GM12878 (cell line): ENCODE data around the gene KLHL3. TPM values are rescaled to one million over a fixed set of nuclear protein-coding genes. Genes with fewer than 3 reads are reported as not detected.

Experiments used
- ATAC-seq: fragments of 200-7000 bp; cut with Tn5 transposase; 3 replicates; pipeline ENCODE4 v1.9.1; 2020; ENCODE audit warnings: mild to moderate bottlenecking, moderate library complexity
- BruUV-seq: library from RNA; stranded (reverse); fragments of 400-500 nt; replicated peaks from 2 replicates; lab custom pipeline; 2021; lab: Mats Ljungman, UMichigan
- CTCF ChIA-PET: fragments of 300-600 bp; sonication (Branson Sonifier 250); formaldehyde crosslinking; extraction: SDS; loops from one replicate; lab custom pipeline; 2021; ENCODE audit warnings: inconsistent platforms; lab: Yijun Ruan, JAX
- POLR2A ChIA-PET: fragments of 350-600 bp; formaldehyde crosslinking; extraction: SDS; loops from one replicate; lab custom pipeline; 2021; ENCODE audit warnings: inconsistent platforms; lab: Charles Lee
- RAD21 ChIA-PET: fragments of 300-600 bp; sonication (Branson Sonifier 250); formaldehyde crosslinking; loops from one replicate; lab custom pipeline; 2023; ENCODE audit warnings: antibody characterized with exemption; ENCODE audit not compliant: unreplicated experiment; lab: Charles Lee
- SMC1A ChIA-PET: fragments of 300-600 bp; sonication (Branson Sonifier 250); formaldehyde crosslinking; loops from one replicate; lab custom pipeline; 2023; ENCODE audit not compliant: unreplicated experiment, uncharacterized antibody; lab: Charles Lee
- DNase-seq: peaks from one replicate; pipeline ENCODE4 v3.0.0-alpha.2; 2011; ENCODE audit warnings: low read depth, low spot score
- FAIRE-seq: peaks from 3 replicates; lab custom pipeline; 2011; peaks lifted over from hg19 to GRCh38; lab: Jason Lieb, UNC
- H2AFZ ChIP-seq: 2 replicates; pipeline ENCODE4 v1.6.0; 2011; ENCODE audit warnings: low read depth, low read length, control low read depth; ENCODE audit not compliant: control insufficient read depth
- H3K27ac ChIP-seq: 2 replicates; pipeline ENCODE4 v1.5.1; 2011; ENCODE audit warnings: control low read depth; ENCODE audit not compliant: control insufficient read depth, insufficient read depth
- H3K27me3 ChIP-seq, 2 experiments: replicated peaks in 1 of 2; 2 replicates each; pipeline versions ENCODE4 v1.6.0 to v1.6.1; 2011; ENCODE audit warnings: low read length in 1 of 2; ENCODE audit not compliant: control insufficient read depth in 2 of 2, insufficient read depth in 2 of 2
- H3K36me3 ChIP-seq, 2 experiments: 2 replicates each; pipeline ENCODE4 v1.5.1; 2011; ENCODE audit warnings: low read length in 1 of 2; ENCODE audit not compliant: control insufficient read depth in 2 of 2, insufficient read depth in 2 of 2
- H3K4me1 ChIP-seq: 2 replicates; pipeline ENCODE4 v1.6.1; 2011; ENCODE audit warnings: mild to moderate bottlenecking, low read length, moderate library complexity, mixed read lengths; ENCODE audit not compliant: control insufficient read depth, insufficient read depth
- H3K4me2 ChIP-seq: 2 replicates; pipeline ENCODE4 v1.6.0; 2011; ENCODE audit warnings: control low read depth; ENCODE audit not compliant: control insufficient read depth, insufficient read depth
- H3K4me3 ChIP-seq: fragments of 200-600 bp; sonication (generic); 2 replicates; pipeline ENCODE4 v1.5.1; 2016
- H3K79me2 ChIP-seq: 2 replicates; pipeline ENCODE4 v1.6.0; 2011; ENCODE audit warnings: low read length; ENCODE audit not compliant: control insufficient read depth, insufficient read depth
- H3K9ac ChIP-seq: 2 replicates; pipeline ENCODE4 v1.8.0; 2011; ENCODE audit warnings: low read length, control low read depth, mixed read lengths; ENCODE audit not compliant: control insufficient read depth, insufficient read depth
- H3K9me3 ChIP-seq: replicated peaks from 3 replicates; pipeline ENCODE4 v1.5.1; 2011; ENCODE audit warnings: mild to moderate bottlenecking, low read length; ENCODE audit not compliant: control insufficient read depth, insufficient read depth
- H4K20me1 ChIP-seq: 2 replicates; pipeline ENCODE4 v1.6.0; 2011; ENCODE audit not compliant: control insufficient read depth, insufficient read depth
- EZH2 ChIP-seq: IDR thresholded peaks from 2 replicates; pipeline ENCODE4 v1.6.1; 2012; ENCODE audit warnings: low read depth, mild to moderate bottlenecking, control low read depth, inconsistent platforms, low read length, borderline replicate concordance; ENCODE audit not compliant: control insufficient read depth
- POLR2A ChIP-seq: IDR thresholded peaks from 2 replicates; pipeline ENCODE4 v1.6.1; 2011; ENCODE audit warnings: low read depth, mild to moderate bottlenecking, low read length
- STAT1 ChIP-seq: fragments of 450-650 bp; conservative IDR thresholded peaks from 2 replicates; pipeline ENCODE4 v1.6.1; 2014; ENCODE audit warnings: antibody characterized with exemption, mild to moderate bottlenecking
- ZNF274 ChIP-seq: IDR thresholded peaks from one replicate; pipeline ENCODE4 v1.8.0; 2011; ENCODE audit not compliant: insufficient read length, insufficient read depth
- WGBS: methylation state at CpG from one replicate; pipeline ENCODE4 v1.1.6; 2016; ENCODE audit warnings: low lambda C conversion rate; ENCODE audit not compliant: insufficient replicate concordance, insufficient coverage; ENCODE audit errors: missing lambda C conversion rate; 5-methylcytosine and 5-hydroxymethylcytosine counted together
- in situ Hi-C: fragments of 300-500 bp; cut with MboI; formaldehyde crosslinking; loops from 9 replicates; pipeline ENCODE4 v1.14.3; 2018; ENCODE audit warnings: mixed read lengths
- intact Hi-C: fragments of 100-400 bp; cut with micrococcal nuclease; formaldehyde crosslinking; loops from one replicate; pipeline ENCODE4 v1.14.2; 2022; ENCODE audit not compliant: unreplicated experiment
- polyA plus RNA-seq, 11 experiments: library from polyadenylated mRNA; depleted of rRNA in 4 of 11; unstranded in 6 of 11; stranded (reverse) in 5 of 11; fragments of >200 nt; fragmentation: Nextera tagmentation in 4 of 11; fragmentation: Illumina TruSeq in 1 of 11; extraction: Ambion mirVana in 4 of 11; extraction: Trizol in 1 of 11; gene quantifications; 1 replicate in 1 of 11; 2 replicates in 10 of 11; pipeline versions ENCODE4 v1.2.1 to v1.2.3, GENCODE V29; 2011 to 2016; ENCODE audit warnings: inconsistent platforms in 2 of 11, missing spikeins in 2 of 11, low read depth in 1 of 11
- total RNA-seq, 4 experiments: library from RNA; depleted of rRNA in 3 of 4; stranded (reverse); fragments of >200 nt in 3 of 4; fragmentation: Illumina TruSeq in 1 of 4; extraction: Trizol in 1 of 4; gene quantifications; 2 replicates each; pipeline versions ENCODE4 v1.2.1 to v1.2.3, GENCODE V29; 2013 to 2021
- TF ChIP-seq, protein P1 (sequence below): fragments of 450-650 bp; IDR thresholded peaks from 2 replicates; pipeline ENCODE4 v1.6.1; 2017; ENCODE audit warnings: mild to moderate bottlenecking, low read depth, inconsistent platforms; ENCODE audit not compliant: poor library complexity, severe bottlenecking

Gene KLHL3
- total and polyA plus RNA-seq, 10 of the 15 experiments (the other 5 are each of a cell fraction or from before 2014, with no cell fraction given) = 1.7 to 11.7 (median 5.6) TPM

DNA sequence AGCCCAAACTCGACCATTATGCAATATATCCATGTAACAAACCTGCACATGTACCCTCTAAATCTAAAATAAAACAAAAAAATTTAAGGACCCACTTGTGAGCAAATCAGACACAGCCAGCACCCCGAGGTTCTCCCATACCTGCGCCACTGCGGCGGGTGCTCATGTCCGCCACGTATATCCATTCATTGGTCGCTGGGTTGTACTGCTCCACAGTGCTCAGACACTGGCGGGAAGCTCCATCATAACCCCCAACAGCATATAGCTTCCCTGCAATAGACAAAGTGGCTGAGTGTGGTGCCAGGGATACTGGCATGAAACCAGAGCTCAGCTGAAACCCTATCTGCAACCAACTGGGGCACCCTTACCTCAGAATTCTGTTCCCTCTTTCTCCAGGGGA is 102.0 kb downstream of the KLHL3 start:
- Histone ChIP-seq H3K27ac (no peak overlapping the region), H4K20me1 (no peaks in the 10 kb centered on the region), H3K9me3 (no peaks in the 10 kb centered on the region), H3K36me3 (no peaks in the 10 kb centered on the region; a peak in 1 of 4 replicates), H3K27me3 (no peaks in the 10 kb centered on the region), H2AFZ (no peak overlapping the region), H3K4me2 (no peak overlapping the region), H3K4me1 (no peaks in the 10 kb centered on the region), H3K4me3 (no peak overlapping the region), H3K79me2 (no peaks in the 10 kb centered on the region), H3K9ac (no peak overlapping the region)
- CTCF ChIA-PET = interaction anchor here (1.0 to 10.5 kb wide), 5 partner anchors 9 to 434 kb away, joined by 3 to 195 read pairs (median 5); no protein-coding TSS in a partner anchor
- TF ChIP-seq STAT1 (no peak), ZNF274 (no peak), EZH2 (no peak), POLR2A (no peak)
- TF ChIP-seq, protein P1, sequence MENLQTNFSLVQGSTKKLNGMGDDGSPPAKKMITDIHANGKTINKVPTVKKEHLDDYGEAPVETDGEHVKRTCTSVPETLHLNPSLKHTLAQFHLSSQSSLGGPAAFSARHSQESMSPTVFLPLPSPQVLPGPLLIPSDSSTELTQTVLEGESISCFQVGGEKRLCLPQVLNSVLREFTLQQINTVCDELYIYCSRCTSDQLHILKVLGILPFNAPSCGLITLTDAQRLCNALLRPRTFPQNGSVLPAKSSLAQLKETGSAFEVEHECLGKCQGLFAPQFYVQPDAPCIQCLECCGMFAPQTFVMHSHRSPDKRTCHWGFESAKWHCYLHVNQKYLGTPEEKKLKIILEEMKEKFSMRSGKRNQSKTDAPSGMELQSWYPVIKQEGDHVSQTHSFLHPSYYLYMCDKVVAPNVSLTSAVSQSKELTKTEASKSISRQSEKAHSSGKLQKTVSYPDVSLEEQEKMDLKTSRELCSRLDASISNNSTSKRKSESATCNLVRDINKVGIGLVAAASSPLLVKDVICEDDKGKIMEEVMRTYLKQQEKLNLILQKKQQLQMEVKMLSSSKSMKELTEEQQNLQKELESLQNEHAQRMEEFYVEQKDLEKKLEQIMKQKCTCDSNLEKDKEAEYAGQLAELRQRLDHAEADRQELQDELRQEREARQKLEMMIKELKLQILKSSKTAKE = no peak
- BruUV-seq = no TSS peak
- no peak for DNase-seq
- WGBS = 92% methylated on average over 9 of the region's 9 CpGs
- in situ Hi-C loops (loop anchor here (10.0 kb wide), 1 partner anchor 431 kb away; no protein-coding TSS in a partner anchor), intact Hi-C loops (no loop called here)
- RAD21 ChIA-PET = interaction anchor here (7.5 kb wide), 1 partner anchor 109 kb away, joined by 101 read pairs; no protein-coding TSS in a partner anchor
- POLR2A ChIA-PET = no interaction called here
- SMC1A ChIA-PET = interaction anchor here (10.8 kb wide), 1 partner anchor 108 kb away, joined by 106 read pairs; no protein-coding TSS in a partner anchor
- FAIRE-seq = no peak
- ATAC-seq = no peak
